IMR-90 (cell line): ENCODE measurements around the gene PNMA8A. TPM values are rescaled to one million over a fixed set of nuclear protein-coding genes. Genes with fewer than 3 reads are reported as not detected.

Experiments used
- ATAC-seq: fragments of 200-7000 bp; cut with Tn5 transposase; 2 replicates; pipeline ENCODE4 v1.9.1; 2020; ENCODE audit warnings: low read depth, mild to moderate bottlenecking, moderate library complexity
- BruUV-seq: library from RNA; stranded (reverse); fragments of 400-500 nt; replicated peaks from 2 replicates; lab custom pipeline; 2021; lab: Mats Ljungman, UMichigan
- CTCF ChIA-PET: fragments of 300-600 bp; formaldehyde crosslinking; extraction: SDS; loops from one replicate; lab custom pipeline; 2021; ENCODE audit warnings: antibody characterized with exemption; lab: Yijun Ruan, JAX
- POLR2A ChIA-PET: fragments of 300-600 bp; sonication (Branson Sonifier 250); formaldehyde crosslinking; loops from one replicate; lab custom pipeline; 2022; ENCODE audit warnings: antibody characterized with exemption; ENCODE audit not compliant: unreplicated experiment; lab: Charles Lee
- DNase-seq: peaks from one replicate; pipeline ENCODE4 v3.0.0; 2013
- H2AFZ ChIP-seq: replicated peaks from 2 replicates; pipeline ENCODE3; 2013; ENCODE audit warnings: low read length, mild to moderate bottlenecking; ENCODE audit not compliant: poor library complexity
- H2AK5ac ChIP-seq: 2 replicates; pipeline ENCODE4 v1.6.1; 2013; ENCODE audit warnings: low read depth, low read length, inconsistent platforms
- H2AK9ac ChIP-seq: replicated peaks from 2 replicates; pipeline ENCODE3; 2013; ENCODE audit warnings: mild to moderate bottlenecking, low read depth, low read length, moderate library complexity; ENCODE audit not compliant: poor library complexity
- H2BK120ac ChIP-seq: 2 replicates; pipeline ENCODE4 v1.6.1; 2013; ENCODE audit warnings: low read depth, low read length, inconsistent platforms
- H2BK15ac ChIP-seq: 3 replicates; pipeline ENCODE4 v1.6.1; 2013; ENCODE audit warnings: low read depth, low read length, inconsistent platforms
- H2BK20ac ChIP-seq: 2 replicates; pipeline ENCODE4 v1.6.1; 2013; ENCODE audit warnings: low read depth, mild to moderate bottlenecking, inconsistent platforms, low read length, moderate library complexity
- H2BK5ac ChIP-seq: 2 replicates; pipeline ENCODE4 v1.6.1; 2013; ENCODE audit warnings: mild to moderate bottlenecking, low read depth, low read length, inconsistent platforms; ENCODE audit not compliant: poor library complexity, severe bottlenecking
- H3K14ac ChIP-seq: replicated peaks from 2 replicates; pipeline ENCODE4 v1.6.1; 2013; ENCODE audit warnings: low read depth, low read length, inconsistent platforms
- H3K18ac ChIP-seq: 2 replicates; pipeline ENCODE4 v1.6.1; 2013; ENCODE audit warnings: low read depth, low read length, control low read depth
- H3K23ac ChIP-seq: 2 replicates; pipeline ENCODE4 v1.6.1; 2013; ENCODE audit warnings: low read depth, low read length, inconsistent platforms
- H3K27ac ChIP-seq: 2 replicates; pipeline ENCODE4 v1.5.1; 2013; ENCODE audit warnings: mild to moderate bottlenecking, control low read depth, low read length; ENCODE audit not compliant: insufficient read depth
- H3K27me3 ChIP-seq: 2 replicates; pipeline ENCODE4 v1.6.1; 2013; ENCODE audit warnings: low read length; ENCODE audit not compliant: control insufficient read depth, insufficient read depth
- H3K36me3 ChIP-seq: 2 replicates; pipeline ENCODE4 v1.6.1; 2013; ENCODE audit warnings: low read length, mixed read lengths; ENCODE audit not compliant: control insufficient read depth, insufficient read depth
- H3K4ac ChIP-seq: 2 replicates; pipeline ENCODE4 v1.6.1; 2013; ENCODE audit warnings: low read depth, low read length, inconsistent platforms
- H3K4me1 ChIP-seq: 2 replicates; pipeline ENCODE4 v1.6.1; 2013; ENCODE audit warnings: low read length, mixed read lengths; ENCODE audit not compliant: control insufficient read depth, insufficient read depth
- H3K4me2 ChIP-seq: 2 replicates; pipeline ENCODE4 v1.6.1; 2013; ENCODE audit warnings: low read depth, mild to moderate bottlenecking, control low read depth, low read length, moderate library complexity
- H3K4me3 ChIP-seq: 2 replicates; pipeline ENCODE4 v1.5.1; 2013; ENCODE audit warnings: low read depth, mild to moderate bottlenecking, control low read depth, low read length, moderate library complexity; ENCODE audit not compliant: insufficient read depth
- H3K56ac ChIP-seq: 2 replicates; pipeline ENCODE4 v1.6.1; 2013; ENCODE audit warnings: low read length, inconsistent platforms; ENCODE audit not compliant: insufficient read depth; ENCODE audit errors: extremely low read depth
- H3K79me1 ChIP-seq, 2 experiments: 2 replicates each; pipeline ENCODE4 v1.6.1; 2013; ENCODE audit warnings: low read length in 2 of 2, inconsistent platforms in 1 of 2, low read depth in 1 of 2
- H3K9ac ChIP-seq: 2 replicates; pipeline ENCODE4 v1.6.1; 2013; ENCODE audit warnings: low read depth, low read length, control low read depth
- H3K9me1 ChIP-seq: 2 replicates; pipeline ENCODE4 v1.6.1; 2013; ENCODE audit warnings: low read length, inconsistent platforms; ENCODE audit not compliant: insufficient read depth
- H3K9me3 ChIP-seq: 2 replicates; pipeline ENCODE4 v1.6.1; 2013; ENCODE audit warnings: low read length; ENCODE audit not compliant: control insufficient read depth, insufficient read depth
- H4K20me1 ChIP-seq: 2 replicates; pipeline ENCODE4 v1.6.1; 2013; ENCODE audit warnings: low read length, inconsistent platforms; ENCODE audit not compliant: insufficient read depth
- H4K5ac ChIP-seq: 2 replicates; pipeline ENCODE4 v1.6.1; 2013; ENCODE audit warnings: mild to moderate bottlenecking, low read depth, low read length, control low read depth
- H4K8ac ChIP-seq, 2 experiments: 2 replicates each; pipeline ENCODE4 v1.6.1; 2013; ENCODE audit warnings: low read depth in 2 of 2, low read length in 2 of 2, control low read depth in 1 of 2, inconsistent platforms in 1 of 2
- H4K91ac ChIP-seq: 2 replicates; pipeline ENCODE4 v1.6.1; 2013; ENCODE audit warnings: low read depth, low read length, inconsistent platforms; ENCODE audit not compliant: insufficient read depth
- CEBPB ChIP-seq: IDR thresholded peaks from 2 replicates; pipeline ENCODE4 v1.6.1; 2012; ENCODE audit warnings: low read depth, low read length, improper control_type of control experiment
- MAFK ChIP-seq: IDR thresholded peaks from 2 replicates; pipeline ENCODE4 v1.6.1; 2012; ENCODE audit warnings: low read depth, low read length, improper control_type of control experiment
- RAD21 ChIP-seq: IDR thresholded peaks from 2 replicates; pipeline ENCODE4 v1.6.1; 2012; ENCODE audit warnings: low read length, improper control_type of control experiment
- WGBS, 2 experiments: methylation state at CpG; one replicate each; pipeline versions ENCODE4 v1.1.5 to v1.1.7; 2013; ENCODE audit warnings: missing lambda C conversion rate in 2 of 2; ENCODE audit not compliant: insufficient read length in 1 of 2; ENCODE audit errors: extremely low coverage in 2 of 2; 5-methylcytosine and 5-hydroxymethylcytosine counted together
- dilution Hi-C: fragments of 300-500 bp; cut with HindIII; formaldehyde crosslinking; loops from one replicate; pipeline ENCODE4 v1.14.3; 2018; ENCODE audit warnings: low sequenced_read_pairs; ENCODE audit not compliant: unreplicated experiment
- in situ Hi-C: fragments of 300-500 bp; cut with MboI; formaldehyde crosslinking; loops from 3 replicates; pipeline ENCODE4 v1.14.3; 2019; ENCODE audit warnings: low sequenced_read_pairs, inconsistent platforms, mixed read lengths
- intact Hi-C: fragments of 100-400 bp; cut with micrococcal nuclease; formaldehyde crosslinking; loops from 2 replicates; pipeline ENCODE4 v1.10.0; 2022
- polyA plus RNA-seq, 3 experiments: library from polyadenylated mRNA; depleted of rRNA; stranded (reverse); fragments of >200 nt; gene quantifications; 2 replicates each; pipeline ENCODE4 v1.2.3, GENCODE V29; 2012; ENCODE audit warnings: low replicate concordance in 1 of 3
- total RNA-seq: library from RNA; depleted of rRNA; stranded (reverse); fragments of >200 nt; gene quantifications from 2 replicates; pipeline ENCODE4 v1.2.3, GENCODE V29; 2012
- TF ChIP-seq, protein P1 (sequence below): fragments of 150-350 bp; IDR thresholded peaks from 2 replicates; pipeline ENCODE4 v1.6.1; 2016; ENCODE audit warnings: low read depth, mild to moderate bottlenecking, low read length, moderate library complexity, borderline replicate concordance
- TF ChIP-seq, protein P2 (sequence below): fragments of 150-350 bp; IDR thresholded peaks from 2 replicates; pipeline ENCODE4 v1.6.1; 2017; ENCODE audit warnings: mild to moderate bottlenecking, antibody characterized with exemption, low read length, low read depth

Gene PNMA8A
- total and polyA plus RNA-seq, 2 of the 4 experiments (the other 2 are of a cell fraction): 0.77 to 0.90 TPM

DNA sequence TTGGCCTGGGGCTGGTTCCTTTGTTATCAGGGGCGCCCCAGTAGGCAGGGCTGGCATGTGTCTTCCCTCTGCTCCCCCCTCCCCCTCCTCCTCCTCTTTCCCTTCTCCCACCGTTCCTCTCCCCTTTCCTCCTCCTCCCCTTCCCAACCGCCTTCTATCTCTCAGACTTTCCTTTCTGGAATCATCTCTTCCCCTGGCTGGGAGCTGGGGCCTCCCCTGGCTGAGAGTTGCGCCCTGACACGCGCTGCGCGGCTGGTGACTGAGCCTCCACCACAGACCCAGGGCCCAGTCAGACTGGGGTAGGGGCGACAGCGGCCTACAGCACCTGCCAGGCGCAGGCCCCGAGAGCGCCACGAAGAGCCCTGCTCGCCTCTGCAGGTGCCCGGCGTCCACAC is 21.5 kb upstream of the PNMA8A start:
- ATAC-seq: no peak

More for the DNA sequence above, 21.5 kb upstream of the PNMA8A start:
- H2BK120ac ChIP-seq: no peak overlapping the region
- H3K27ac ChIP-seq: no peak overlapping the region
- no peak overlapping the region for H2BK5ac ChIP-seq
- BruUV-seq: no TSS peak
- no peak overlapping the region for H4K91ac ChIP-seq
- H3K18ac ChIP-seq: no peak overlapping the region
- H3K9me3 ChIP-seq: no peaks in the 10 kb centered on the region
- no peak overlapping the region for H3K4me2 ChIP-seq
- DNase-seq: no peak
- H4K5ac ChIP-seq: no peak overlapping the region
- no peaks in the 10 kb centered on the region for H3K4me1 ChIP-seq
- TF ChIP-seq, protein P1, sequence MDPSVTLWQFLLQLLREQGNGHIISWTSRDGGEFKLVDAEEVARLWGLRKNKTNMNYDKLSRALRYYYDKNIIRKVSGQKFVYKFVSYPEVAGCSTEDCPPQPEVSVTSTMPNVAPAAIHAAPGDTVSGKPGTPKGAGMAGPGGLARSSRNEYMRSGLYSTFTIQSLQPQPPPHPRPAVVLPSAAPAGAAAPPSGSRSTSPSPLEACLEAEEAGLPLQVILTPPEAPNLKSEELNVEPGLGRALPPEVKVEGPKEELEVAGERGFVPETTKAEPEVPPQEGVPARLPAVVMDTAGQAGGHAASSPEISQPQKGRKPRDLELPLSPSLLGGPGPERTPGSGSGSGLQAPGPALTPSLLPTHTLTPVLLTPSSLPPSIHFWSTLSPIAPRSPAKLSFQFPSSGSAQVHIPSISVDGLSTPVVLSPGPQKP: no peak
- TF ChIP-seq RAD21 (no peak), MAFK (no peak), CEBPB (no peak)
- TF ChIP-seq, protein P2, sequence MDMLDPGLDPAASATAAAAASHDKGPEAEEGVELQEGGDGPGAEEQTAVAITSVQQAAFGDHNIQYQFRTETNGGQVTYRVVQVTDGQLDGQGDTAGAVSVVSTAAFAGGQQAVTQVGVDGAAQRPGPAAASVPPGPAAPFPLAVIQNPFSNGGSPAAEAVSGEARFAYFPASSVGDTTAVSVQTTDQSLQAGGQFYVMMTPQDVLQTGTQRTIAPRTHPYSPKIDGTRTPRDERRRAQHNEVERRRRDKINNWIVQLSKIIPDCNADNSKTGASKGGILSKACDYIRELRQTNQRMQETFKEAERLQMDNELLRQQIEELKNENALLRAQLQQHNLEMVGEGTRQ: no peak
- H2AK9ac ChIP-seq: no peak overlapping the region
- H3K27me3 ChIP-seq: peaks cover 45% of the 10 kb centered on the region
- H3K36me3 ChIP-seq: no peaks in the 10 kb centered on the region
- POLR2A ChIA-PET: no interaction called here
- 67 to 100% methylated on average over 1 to 6 of the region's 17 CpGs for WGBS, 2 experiments
- no peak overlapping the region for H3K9ac ChIP-seq
- dilution Hi-C loops: no loop called here
- H2AFZ ChIP-seq: no peak overlapping the region
- H2AK5ac ChIP-seq: no peak overlapping the region
- CTCF ChIA-PET: no interaction called here
- H3K9me1 ChIP-seq: no peaks in the 10 kb centered on the region
- H2BK15ac ChIP-seq: no peak overlapping the region
- H3K4ac ChIP-seq: no peak overlapping the region
- intact Hi-C loops: no loop called here
- no peak overlapping the region for H2BK20ac ChIP-seq
- no peak overlapping the region for H3K56ac ChIP-seq
- no peak overlapping the region for H4K8ac ChIP-seq
- no peaks in the 10 kb centered on the region for H3K79me1 ChIP-seq
- in situ Hi-C loops: no loop called here
- H3K14ac ChIP-seq: no peak overlapping the region
- no peak overlapping the region for H3K23ac ChIP-seq
- no peaks in the 10 kb centered on the region for H4K20me1 ChIP-seq
- no peak overlapping the region for H3K4me3 ChIP-seq
